HepG2 (cell line): ENCODE measurements around the gene RIMBP2. TPM values are rescaled to one million over a fixed set of nuclear protein-coding genes. Genes with fewer than 3 reads are reported as not detected.

Experiments used
- ATAC-seq: fragments of 200-7000 bp; cut with Tn5 transposase; 3 replicates; pipeline ENCODE4 v1.9.1; 2020; ENCODE audit warnings: mild to moderate bottlenecking, moderate library complexity
- BruUV-seq: library from RNA; stranded (reverse); fragments of 400-500 nt; replicated peaks from 2 replicates; lab custom pipeline; 2021; lab: Mats Ljungman, UMichigan
- CTCF ChIA-PET: fragments of 300-600 bp; formaldehyde crosslinking; extraction: SDS; loops from one replicate; lab custom pipeline; 2021; ENCODE audit warnings: low total read pairs, inconsistent platforms, low intra/inter-chr PET ratio; lab: Yijun Ruan, JAX
- POLR2A ChIA-PET: fragments of 350-600 bp; sonication (Branson Sonifier 250); formaldehyde crosslinking; loops from one replicate; lab custom pipeline; 2020; ENCODE audit warnings: antibody characterized with exemption, inconsistent platforms; lab: Yijun Ruan, JAX
- DNase-seq: peaks from one replicate; pipeline ENCODE4 v3.0.0-alpha.2; 2015; ENCODE audit warnings: low spot score
- FAIRE-seq: peaks from 3 replicates; lab custom pipeline; 2011; peaks lifted over from hg19 to GRCh38; lab: Jason Lieb, UNC
- H2AFZ ChIP-seq: one replicate; pipeline ENCODE4 v1.6.1; 2011; ENCODE audit warnings: low read length, inconsistent platforms
- H3K27ac ChIP-seq: fragments of 300-600 bp; 3 replicates; pipeline ENCODE4 v1.8.0; 2011; ENCODE audit warnings: mixed run types, mild to moderate bottlenecking, mixed read lengths, low read length, inconsistent platforms; ENCODE audit not compliant: insufficient read depth; ENCODE audit errors: extremely low read length
- H3K27me3 ChIP-seq, 2 experiments: fragments of 200-600 bp in 1 of 2; 2 replicates in 1 of 2; 3 replicates in 1 of 2; pipeline versions ENCODE4 v1.6.0 to v1.8.0; 2011; ENCODE audit warnings: low read length in 2 of 2, mild to moderate bottlenecking in 2 of 2, moderate library complexity in 2 of 2, inconsistent platforms in 1 of 2; ENCODE audit not compliant: insufficient read depth in 2 of 2, control insufficient read depth in 1 of 2
- H3K36me3 ChIP-seq, 2 experiments: fragments of 200-600 bp in 1 of 2; replicated peaks in 1 of 2; 2 replicates in 1 of 2; 3 replicates in 1 of 2; pipeline versions ENCODE4 v1.5.1 to v1.8.0; 2011; ENCODE audit warnings: low read length in 2 of 2, inconsistent platforms in 1 of 2; ENCODE audit not compliant: insufficient read depth in 2 of 2, control insufficient read depth in 1 of 2
- H3K4me1 ChIP-seq: 2 replicates; pipeline ENCODE4 v1.5.1; 2012; ENCODE audit warnings: low read length, inconsistent platforms; ENCODE audit not compliant: insufficient read depth
- H3K4me2 ChIP-seq: 2 replicates; pipeline ENCODE4 v1.6.0; 2011; ENCODE audit warnings: low read depth, low read length, inconsistent platforms
- H3K4me3 ChIP-seq, 3 experiments: fragments of 200-600 bp in 1 of 3; sonication (generic), shearing (Covaris generic) in 1 of 3; replicated peaks in 1 of 3; 2 replicates each; pipeline ENCODE4 v1.5.1; 2011 to 2016; ENCODE audit warnings: low read length in 3 of 3, inconsistent platforms in 2 of 3, low read depth in 2 of 3, mild to moderate bottlenecking in 2 of 3, control low read depth in 1 of 3, mixed read lengths in 1 of 3; ENCODE audit not compliant: insufficient read depth in 1 of 3
- H3K79me2 ChIP-seq: one replicate; pipeline ENCODE4 v1.6.1; 2011; ENCODE audit warnings: low read length, inconsistent platforms; ENCODE audit not compliant: insufficient read depth
- H3K9ac ChIP-seq: 2 replicates; pipeline ENCODE4 v1.6.0; 2011; ENCODE audit warnings: mild to moderate bottlenecking, low read depth, low read length, inconsistent platforms; ENCODE audit not compliant: insufficient read depth
- H3K9me3 ChIP-seq: 2 replicates; pipeline ENCODE4 v1.5.1; 2012; ENCODE audit warnings: mild to moderate bottlenecking, low read length
- H4K20me1 ChIP-seq: 2 replicates; pipeline ENCODE4 v1.6.0; 2011; ENCODE audit warnings: inconsistent platforms, mild to moderate bottlenecking, low read length, moderate library complexity; ENCODE audit not compliant: insufficient read depth
- ATM ChIP-seq: fragments of 450-650 bp; IDR thresholded peaks from 2 replicates; pipeline ENCODE4 v1.7.1; 2017; ENCODE audit warnings: mild to moderate bottlenecking, borderline replicate concordance
- CBX2 ChIP-seq, 2 experiments: fragments of 200-600 bp in 1 of 2; sonication (generic); formaldehyde crosslinking in 1 of 2; IDR thresholded peaks; 2 replicates each; pipeline versions ENCODE4 v1.7.0 to v1.8.1; 2018 to 2022; ENCODE audit warnings: low read depth in 2 of 2, low read length in 1 of 2, mild to moderate bottlenecking in 1 of 2, missing genetic modification reagents in 1 of 2
- IRX3 ChIP-seq: sonication (generic); formaldehyde crosslinking; IDR thresholded peaks from 2 replicates; pipeline ENCODE4 v1.8.1; 2023; ENCODE audit warnings: mild to moderate bottlenecking, low read depth, missing genetic modification reagents, borderline replicate concordance
- KMT2B ChIP-seq: IDR thresholded peaks from 2 replicates; pipeline ENCODE4 v1.6.1; 2016; ENCODE audit warnings: missing genetic modification reagents, missing compliant biosample characterization
- SKI ChIP-seq: fragments of 450-650 bp; IDR thresholded peaks from one replicate; pipeline ENCODE4 v1.6.1; 2018; ENCODE audit warnings: mild to moderate bottlenecking; ENCODE audit not compliant: partially characterized antibody
- SMYD3 ChIP-seq: sonication (generic); formaldehyde crosslinking; IDR thresholded peaks from 2 replicates; pipeline ENCODE4 v1.8.1; 2023; ENCODE audit warnings: mild to moderate bottlenecking, missing genetic modification reagents
- ZC3H4 ChIP-seq: sonication (generic); formaldehyde crosslinking; IDR thresholded peaks from 2 replicates; pipeline ENCODE4 v1.4.0; 2020; ENCODE audit warnings: missing genetic modification reagents, borderline replicate concordance
- ZNF674 ChIP-seq: sonication (generic); formaldehyde crosslinking; IDR thresholded peaks from 2 replicates; pipeline ENCODE4 v1.5.0; 2020; ENCODE audit warnings: low read depth, mild to moderate bottlenecking, missing genetic modification reagents
- ZNF7 ChIP-seq: IDR thresholded peaks from 2 replicates; pipeline ENCODE4 v1.6.1; 2016; ENCODE audit warnings: missing biosample characterization, missing genetic modification reagents
- ZNF709 ChIP-seq: sonication (generic); formaldehyde crosslinking; IDR thresholded peaks from 2 replicates; pipeline ENCODE4 v1.5.0; 2020; ENCODE audit warnings: mild to moderate bottlenecking, missing genetic modification reagents
- WGBS: methylation state at CpG from one replicate; pipeline ENCODE4 v1.1.6; 2017; ENCODE audit warnings: low lambda C conversion rate; 5-methylcytosine and 5-hydroxymethylcytosine counted together
- in situ Hi-C: cut with HindIII; loops from 2 replicates; pipeline ENCODE4 v1.10.0; 2017; ENCODE audit warnings: low pct_unique_long_range_greater_than_20kb; ENCODE audit not compliant: extremely low pct_ligation_motif_present
- intact Hi-C: fragments of 100-400 bp; cut with micrococcal nuclease; formaldehyde crosslinking; loops from one replicate; pipeline ENCODE4 v1.10.0; 2022; ENCODE audit not compliant: unreplicated experiment
- polyA plus RNA-seq, 8 experiments: library from polyadenylated mRNA; depleted of rRNA in 3 of 8; stranded (reverse) in 7 of 8; unstranded in 1 of 8; fragments of >200 nt; fragmentation: Illumina TruSeq in 4 of 8; extraction: Trizol in 4 of 8; gene quantifications; 2 replicates each; pipeline versions ENCODE4 v1.2.1 to v1.2.3, GENCODE V29; 2011 to 2016; ENCODE audit warnings: low read depth in 4 of 8, missing spikeins in 1 of 8, mixed read lengths in 1 of 8; ENCODE audit not compliant: insufficient read depth in 1 of 8
- total RNA-seq, 5 experiments: library from RNA; depleted of rRNA; stranded (reverse); fragments of >200 nt; fragmentation: Illumina TruSeq; extraction: Trizol; gene quantifications; 2 replicates each; pipeline ENCODE4 v1.2.3, GENCODE V29; 2016; ENCODE audit warnings: low read depth in 1 of 5
- TF ChIP-seq, protein P1 (sequence below): sonication (generic); formaldehyde crosslinking; IDR thresholded peaks from 2 replicates; pipeline ENCODE4 v1.5.1; 2020; ENCODE audit warnings: missing genetic modification reagents, mild to moderate bottlenecking, borderline replicate concordance

The RIMBP2 gene
- total and polyA plus RNA-seq, 2 of the 13 experiments (the other 11 are each of a cell fraction or from before 2014, with no cell fraction given) = 0.03 TPM; not detected in 1

GRCh38 chr12:130504840-130505175, 211.3 kb downstream of the RIMBP2 start (continued):
- TF ChIP-seq, protein P1, sequence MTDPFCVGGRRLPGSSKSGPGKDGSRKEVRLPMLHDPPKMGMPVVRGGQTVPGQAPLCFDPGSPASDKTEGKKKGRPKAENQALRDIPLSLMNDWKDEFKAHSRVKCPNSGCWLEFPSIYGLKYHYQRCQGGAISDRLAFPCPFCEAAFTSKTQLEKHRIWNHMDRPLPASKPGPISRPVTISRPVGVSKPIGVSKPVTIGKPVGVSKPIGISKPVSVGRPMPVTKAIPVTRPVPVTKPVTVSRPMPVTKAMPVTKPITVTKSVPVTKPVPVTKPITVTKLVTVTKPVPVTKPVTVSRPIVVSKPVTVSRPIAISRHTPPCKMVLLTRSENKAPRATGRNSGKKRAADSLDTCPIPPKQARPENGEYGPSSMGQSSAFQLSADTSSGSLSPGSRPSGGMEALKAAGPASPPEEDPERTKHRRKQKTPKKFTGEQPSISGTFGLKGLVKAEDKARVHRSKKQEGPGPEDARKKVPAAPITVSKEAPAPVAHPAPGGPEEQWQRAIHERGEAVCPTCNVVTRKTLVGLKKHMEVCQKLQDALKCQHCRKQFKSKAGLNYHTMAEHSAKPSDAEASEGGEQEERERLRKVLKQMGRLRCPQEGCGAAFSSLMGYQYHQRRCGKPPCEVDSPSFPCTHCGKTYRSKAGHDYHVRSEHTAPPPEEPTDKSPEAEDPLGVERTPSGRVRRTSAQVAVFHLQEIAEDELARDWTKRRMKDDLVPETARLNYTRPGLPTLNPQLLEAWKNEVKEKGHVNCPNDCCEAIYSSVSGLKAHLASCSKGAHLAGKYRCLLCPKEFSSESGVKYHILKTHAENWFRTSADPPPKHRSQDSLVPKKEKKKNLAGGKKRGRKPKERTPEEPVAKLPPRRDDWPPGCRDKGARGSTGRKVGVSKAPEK = no peak

DNA sequence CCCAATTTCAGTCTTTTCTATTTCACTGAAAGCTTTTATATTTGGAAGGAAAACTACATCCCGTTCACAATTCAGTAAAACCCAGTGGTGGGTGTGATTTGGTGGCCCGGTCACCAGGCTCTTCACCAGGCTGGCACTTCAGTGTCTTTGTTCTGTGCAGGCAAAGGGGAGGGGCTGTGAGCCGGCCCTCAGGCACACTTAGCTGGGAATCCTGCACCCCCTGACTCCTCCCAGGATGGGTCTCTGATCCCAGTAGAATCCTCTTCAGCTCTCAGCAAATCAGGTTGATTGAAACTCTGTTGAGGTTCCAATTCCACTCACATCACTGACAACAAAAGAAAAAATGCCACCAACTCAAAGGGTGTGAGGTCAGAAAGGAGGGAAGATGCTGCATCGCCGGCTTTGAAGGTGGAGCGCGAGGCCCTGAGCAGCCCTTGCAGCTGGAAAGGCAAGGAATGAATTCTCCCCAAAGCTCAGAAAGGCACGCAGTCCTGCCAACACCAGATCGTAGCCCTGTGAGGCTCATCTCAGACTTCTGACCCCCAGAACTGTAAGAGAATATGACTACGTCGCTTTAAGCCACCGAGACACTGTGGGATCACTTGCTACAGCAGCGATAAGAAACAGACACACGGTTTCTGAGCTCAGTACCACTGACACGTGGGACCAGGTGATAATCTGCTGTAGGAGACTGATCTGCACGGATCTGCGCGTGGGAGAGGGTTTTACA, 211.8 kb downstream of the RIMBP2 start:
- ChIA-PET POLR2A (no interaction called here), CTCF (no interaction called here)
- Histone ChIP-seq H3K4me3 (no peak overlapping the region), H2AFZ (no peak overlapping the region), H3K27ac (no peak overlapping the region), H3K4me2 (no peak overlapping the region), H3K27me3 (peaks cover 0 to 17% of the 10 kb centered on the region in 2 experiments; a peak in 1 of 5 replicates), H3K79me2 (no peaks in the 10 kb centered on the region), H3K9me3 (no peaks in the 10 kb centered on the region), H4K20me1 (no peaks in the 10 kb centered on the region), H3K9ac (no peak overlapping the region), H3K4me1 (no peaks in the 10 kb centered on the region), H3K36me3 (no peaks in the 10 kb centered on the region)
- no TSS peak for BruUV-seq
- 23% methylated on average over 11 of the region's 18 CpGs for WGBS
- intact Hi-C loops (no loop called here), in situ Hi-C loops (no loop called here)
- no peak for ATAC-seq
- no peak for FAIRE-seq
- no peak for DNase-seq
- TF ChIP-seq SMYD3 (CRISPR knock-in tag) = no peak
- TF ChIP-seq ZC3H4 (CRISPR knock-in tag) = no peak
- TF ChIP-seq ZNF709 (CRISPR knock-in tag) = no peak
- no peak for TF ChIP-seq ZNF7 (CRISPR knock-in tag)
- TF ChIP-seq ZNF674 (CRISPR knock-in tag) = no peak
- no peak for TF ChIP-seq KMT2B (CRISPR knock-in tag)
- TF ChIP-seq ATM = no peak
- TF ChIP-seq SKI = no peak
- no peak for TF ChIP-seq IRX3 (CRISPR knock-in tag)
- TF ChIP-seq CBX2 (IDR thresholded peaks at IDR 0.05; ENCODE audit: low read depth, low read length) = no peak
- TF ChIP-seq CBX2 (CRISPR knock-in tag; IDR thresholded peaks at IDR 0.05; ENCODE audit: low read depth) = no peak
